ENCODE measurements around the gene ATF6.

GRCh38 chr1:161792740-161793139 is 26.6 kb downstream of the ATF6 start:
- TF ChIP-seq CTCF (IDR thresholded peaks at IDR 0.05) (peak; percentile 55 to 57 (median 56)), POLR2A (IDR thresholded peaks at IDR 0.05) (no peak)
